Measurements from ENCODE around the gene PRPF39. TPM values are rescaled to one million over a fixed set of nuclear protein-coding genes. Genes with fewer than 3 reads are reported as not detected.

Gene PRPF39
- total and polyA plus RNA-seq, 8 donors: 7.5 to 148 (median 31.8) TPM

DNA sequence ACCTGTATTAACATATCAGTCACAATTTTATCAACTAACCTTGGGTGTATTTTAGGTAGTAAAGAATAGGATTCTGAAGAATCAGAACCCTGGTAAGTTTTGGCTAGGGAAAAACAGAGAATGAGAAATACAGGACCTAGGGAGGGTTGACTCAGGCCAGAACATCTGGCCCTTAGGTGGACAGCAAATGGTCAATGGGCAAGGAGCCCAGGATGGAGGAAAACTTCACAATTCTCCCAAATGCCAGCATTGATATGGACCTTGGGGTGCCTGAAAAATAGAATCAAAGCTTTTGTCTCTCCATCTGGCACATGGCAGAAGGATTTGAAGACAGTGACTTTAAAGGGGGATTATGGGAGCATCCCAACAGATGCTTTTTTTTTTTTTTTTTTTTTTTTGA lies 32.7 kb upstream of the PRPF39 start:
- no peak for DNase-seq
- intact Hi-C loops (cut with DNase I; ENCODE audit: low total_unique reads): no loop called here
- H3K9me3 ChIP-seq: peaks cover 0 to 2% (median 0%) of the 10 kb centered on the region in 4 donors
- peaks cover 0 to 88% (median 83%) of the 10 kb centered on the region in 4 donors for H3K36me3 ChIP-seq
- H3K27ac ChIP-seq: no peak overlapping the region
- no peaks in the 10 kb centered on the region for H3K4me1 ChIP-seq
- TF ChIP-seq EP300 (IDR thresholded peaks at IDR 0.05) (no peak), POLR2AphosphoS5 (IDR thresholded peaks at IDR 0.05) (no peak), POLR2A (IDR thresholded peaks at IDR 0.05) (no peak)
- TF ChIP-seq, protein P1, sequence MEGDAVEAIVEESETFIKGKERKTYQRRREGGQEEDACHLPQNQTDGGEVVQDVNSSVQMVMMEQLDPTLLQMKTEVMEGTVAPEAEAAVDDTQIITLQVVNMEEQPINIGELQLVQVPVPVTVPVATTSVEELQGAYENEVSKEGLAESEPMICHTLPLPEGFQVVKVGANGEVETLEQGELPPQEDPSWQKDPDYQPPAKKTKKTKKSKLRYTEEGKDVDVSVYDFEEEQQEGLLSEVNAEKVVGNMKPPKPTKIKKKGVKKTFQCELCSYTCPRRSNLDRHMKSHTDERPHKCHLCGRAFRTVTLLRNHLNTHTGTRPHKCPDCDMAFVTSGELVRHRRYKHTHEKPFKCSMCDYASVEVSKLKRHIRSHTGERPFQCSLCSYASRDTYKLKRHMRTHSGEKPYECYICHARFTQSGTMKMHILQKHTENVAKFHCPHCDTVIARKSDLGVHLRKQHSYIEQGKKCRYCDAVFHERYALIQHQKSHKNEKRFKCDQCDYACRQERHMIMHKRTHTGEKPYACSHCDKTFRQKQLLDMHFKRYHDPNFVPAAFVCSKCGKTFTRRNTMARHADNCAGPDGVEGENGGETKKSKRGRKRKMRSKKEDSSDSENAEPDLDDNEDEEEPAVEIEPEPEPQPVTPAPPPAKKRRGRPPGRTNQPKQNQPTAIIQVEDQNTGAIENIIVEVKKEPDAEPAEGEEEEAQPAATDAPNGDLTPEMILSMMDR (IDR thresholded peaks at IDR 0.05): no peak
- no peaks in the 10 kb centered on the region for H3K27me3 ChIP-seq
- no peak overlapping the region for H3K4me3 ChIP-seq

DNA sequence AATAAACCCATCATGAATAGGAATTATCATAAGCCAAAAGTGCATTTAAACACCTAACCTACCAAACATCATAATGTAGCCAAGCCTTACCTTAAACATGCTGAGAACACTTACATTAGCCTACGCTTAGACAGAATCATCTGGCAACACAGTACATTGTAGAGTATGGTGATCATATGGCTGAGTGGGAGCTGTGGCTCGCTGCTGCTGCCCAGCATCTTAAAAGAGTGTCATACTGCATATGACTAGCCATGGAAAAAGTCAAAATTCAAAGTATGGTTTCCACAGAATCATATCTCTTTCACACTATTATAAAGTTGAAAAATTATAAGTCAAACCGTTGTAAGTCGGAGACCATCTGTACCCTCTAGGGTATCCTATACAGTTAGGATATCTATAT lies 32.0 kb upstream of the PRPF39 start:
- TF ChIP-seq, protein P1 (IDR thresholded peaks at IDR 0.05): no peak
- TF ChIP-seq EP300 (IDR thresholded peaks at IDR 0.05) (no peak), POLR2AphosphoS5 (IDR thresholded peaks at IDR 0.05) (no peak), POLR2A (IDR thresholded peaks at IDR 0.05) (no peak)
- intact Hi-C loops (cut with DNase I; ENCODE audit: low total_unique reads): no loop called here
- Histone ChIP-seq H3K27ac (no peak overlapping the region), H3K36me3 (peaks cover 0 to 88% (median 79%) of the 10 kb centered on the region in 4 donors), H3K9me3 (peaks cover 0 to 7% (median 3%) of the 10 kb centered on the region in 4 donors), H3K4me1 (no peaks in the 10 kb centered on the region), H3K27me3 (no peaks in the 10 kb centered on the region), H3K4me3 (no peak overlapping the region)
- 93 to 98% (median 96%) methylated on average over 4 of the region's 4 CpGs for WGBS, 5 donors
- no peak for DNase-seq

DNA sequence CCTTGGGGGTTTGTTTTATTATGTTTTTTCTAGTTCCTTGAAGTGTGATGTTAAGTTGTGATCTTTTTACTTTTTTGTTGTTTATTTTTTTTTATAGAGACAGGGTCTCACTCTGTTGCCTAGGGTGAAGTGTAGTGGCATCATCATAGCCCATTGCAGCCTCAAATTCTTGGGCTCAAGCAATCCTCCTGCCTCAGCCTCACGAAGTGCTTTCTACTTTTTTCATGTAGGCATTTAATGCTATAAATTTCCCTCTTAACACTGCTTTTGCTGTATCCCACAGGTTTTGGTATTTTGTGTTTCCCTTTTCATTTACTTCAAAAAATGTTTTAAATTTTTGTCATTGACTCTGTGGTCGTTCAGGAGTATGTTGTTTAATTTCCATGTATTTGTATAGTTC lies 26.6 kb upstream of the PRPF39 start:
- Histone ChIP-seq H3K4me3 (no peak overlapping the region), H3K27me3 (no peaks in the 10 kb centered on the region), H3K9me3 (peaks cover 0 to 7% (median 3%) of the 10 kb centered on the region in 4 donors), H3K4me1 (no peaks in the 10 kb centered on the region), H3K27ac (no peak overlapping the region), H3K36me3 (peaks cover 0 to 64% (median 43%) of the 10 kb centered on the region in 4 donors)
- intact Hi-C loops (cut with DNase I; ENCODE audit: low total_unique reads): no loop called here
- DNase-seq: no peak
- TF ChIP-seq POLR2AphosphoS5 (IDR thresholded peaks at IDR 0.05) (no peak), POLR2A (IDR thresholded peaks at IDR 0.05) (no peak), EP300 (IDR thresholded peaks at IDR 0.05) (no peak)
- TF ChIP-seq, protein P1 (IDR thresholded peaks at IDR 0.05): no peak
- 88 to 97% (median 90%) methylated on average over 2 of the region's 2 CpGs for WGBS, 5 donors

DNA sequence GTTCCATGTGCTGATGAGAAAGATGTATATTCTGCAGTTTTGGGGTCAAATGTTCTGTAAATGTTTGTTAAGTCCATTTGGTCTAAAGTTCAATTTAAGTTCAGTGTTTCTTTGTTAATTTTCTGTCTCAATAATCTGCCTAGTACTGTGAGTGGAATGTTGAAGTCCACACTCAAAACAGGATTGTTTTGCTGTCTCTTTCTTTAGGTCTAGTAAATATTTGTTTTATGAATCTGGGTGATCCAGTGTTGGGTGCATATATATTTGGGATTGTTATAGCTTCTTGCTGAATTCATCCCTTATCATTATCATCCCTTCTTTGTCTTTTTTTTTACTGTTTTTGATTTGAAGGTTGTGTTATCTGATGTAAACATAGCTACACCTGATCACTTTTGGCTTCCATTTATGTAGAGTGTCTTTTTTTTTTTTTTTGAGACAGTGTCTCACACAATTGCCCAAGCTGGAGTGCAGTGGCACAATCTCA lies 26.0 kb upstream of the PRPF39 start:
- intact Hi-C loops (cut with DNase I; ENCODE audit: low total_unique reads): no loop called here

More for the DNA sequence above, 26.0 kb upstream of the PRPF39 start:
- no peaks in the 10 kb centered on the region for H3K4me1 ChIP-seq
- peaks cover 0 to 7% (median 3%) of the 10 kb centered on the region in 4 donors for H3K9me3 ChIP-seq
- no peak for DNase-seq
- H3K27me3 ChIP-seq: no peaks in the 10 kb centered on the region
- no peak overlapping the region for H3K27ac ChIP-seq
- TF ChIP-seq POLR2A (IDR thresholded peaks at IDR 0.05) (no peak), POLR2AphosphoS5 (IDR thresholded peaks at IDR 0.05) (no peak), EP300 (IDR thresholded peaks at IDR 0.05) (no peak)
- TF ChIP-seq, protein P1 (IDR thresholded peaks at IDR 0.05): no peak
- peaks cover 0 to 58% (median 38%) of the 10 kb centered on the region in 4 donors for H3K36me3 ChIP-seq
- no peak overlapping the region for H3K4me3 ChIP-seq
